Measurements from ENCODE around the gene SORL1.

Gene SORL1

GRCh38 chr11:121508449-121508848, 56.3 kb downstream of the SORL1 start:
- no peak for DNase-seq (ENCODE audit: low read depth)

- DNase-seq (ENCODE audit: low read depth), result no peak
Observed at GRCh38 chr11:121510438-121510837, 58.3 kb downstream of the SORL1 start.

GRCh38 chr11:121512468-121513465, 60.7 kb downstream of the SORL1 start:
- no peak for DNase-seq (ENCODE audit: low read depth)

GRCh38 chr11:121513807-121514206, 61.7 kb downstream of the SORL1 start:
- DNase-seq (ENCODE audit: low read depth), result no peak

- DNase-seq (ENCODE audit: low read depth), result no peak
Observed at GRCh38 chr11:121514432-121515334, 62.6 kb downstream of the SORL1 start.

- no peak for DNase-seq (ENCODE audit: low read depth)
Observed at GRCh38 chr11:121515335-121515671, 63.2 kb downstream of the SORL1 start.

- no peak for DNase-seq (ENCODE audit: low read depth)
Observed at GRCh38 chr11:121517996-121518395, 65.9 kb downstream of the SORL1 start.

- DNase-seq (ENCODE audit: low read depth), result no peak
Observed at GRCh38 chr11:121520243-121521144, 68.4 kb downstream of the SORL1 start.

GRCh38 chr11:121521145-121522042, 69.3 kb downstream of the SORL1 start:
- no peak for DNase-seq (ENCODE audit: low read depth)

GRCh38 chr11:121522043-121522941, 70.2 kb downstream of the SORL1 start:
- DNase-seq (ENCODE audit: low read depth), result no peak

GRCh38 chr11:121523581-121524232, 71.6 kb downstream of the SORL1 start:
- DNase-seq (ENCODE audit: low read depth), result no peak

- DNase-seq (ENCODE audit: low read depth), result no peak
Observed at GRCh38 chr11:121524233-121524631, 72.1 kb downstream of the SORL1 start.

- DNase-seq (ENCODE audit: low read depth), result no peak
Observed at GRCh38 chr11:121525376-121525775, 73.3 kb downstream of the SORL1 start.

GRCh38 chr11:121530257-121530656, 78.1 kb downstream of the SORL1 start:
- DNase-seq (ENCODE audit: low read depth), result no peak

GRCh38 chr11:121533601-121534000, 81.5 kb downstream of the SORL1 start:
- no peak for DNase-seq (ENCODE audit: low read depth)

- DNase-seq (ENCODE audit: low read depth), result no peak
Observed at GRCh38 chr11:121534131-121535093, 82.3 kb downstream of the SORL1 start.

GRCh38 chr11:121535129-121535796, 83.1 kb downstream of the SORL1 start:
- no peak for DNase-seq (ENCODE audit: low read depth)

All from stimulated activated CD8-positive, alpha-beta memory T cell treated with anti-CD3 and anti-CD28 coated beads, Interleukin-15, amount 100 ng/mL, for 1 hour (primary cell).